ENCODE results near the gene VCL.
"Not testable (repeated sequence)": the region's sequence is repeated elsewhere in the genome, so short reads cannot be mapped to it uniquely, and the experiment has no call there.

Gene VCL

GRCh38 chr10:74122060-74122459 lies 124.1 kb downstream of the VCL start:
- H3K4me1 Mint-ChIP-seq: peaks cover 22% of the 10 kb centered on the region
- H3K27ac Mint-ChIP-seq: no peak overlapping the region
- no peak overlapping the region for H3K4me3 Mint-ChIP-seq
- H3K9me3 Mint-ChIP-seq: no peaks in the 10 kb centered on the region
- no peaks in the 10 kb centered on the region for H3K27me3 Mint-ChIP-seq
- DNase-seq (no peak), ATAC-seq (no peak)
- peaks cover 65% of the 10 kb centered on the region for H3K36me3 Mint-ChIP-seq (ENCODE audit: low read depth)

- Mint-ChIP-seq H3K27ac (peak overlapping the region; percentile 49), H3K36me3 (ENCODE audit: low read depth) (peaks cover 56% of the 10 kb centered on the region), H3K4me1 (peaks cover 12% of the 10 kb centered on the region), H3K4me3 (no peak overlapping the region), H3K9me3 (no peaks in the 10 kb centered on the region), H3K27me3 (no peaks in the 10 kb centered on the region)
- DNase-seq (no peak), ATAC-seq (no peak)
Measured at GRCh38 chr10:74123081-74123480, 125.2 kb downstream of the VCL start.

GRCh38 chr10:74133923-74134820 lies 136.3 kb downstream of the VCL start:
- ATAC-seq: no peak
- H3K4me3 Mint-ChIP-seq: no peak overlapping the region
- no peak for DNase-seq
- H3K27ac Mint-ChIP-seq: no peak overlapping the region
- H3K27me3 Mint-ChIP-seq: no peaks in the 10 kb centered on the region
- no peaks in the 10 kb centered on the region for H3K9me3 Mint-ChIP-seq
- peaks cover 44% of the 10 kb centered on the region for H3K36me3 Mint-ChIP-seq (ENCODE audit: low read depth)
- no peaks in the 10 kb centered on the region for H3K4me1 Mint-ChIP-seq

GRCh38 chr10:74135452-74135851 lies 137.5 kb downstream of the VCL start:
- no peaks in the 10 kb centered on the region for H3K4me1 Mint-ChIP-seq
- DNase-seq (no peak), ATAC-seq (no peak)
- no peaks in the 10 kb centered on the region for H3K9me3 Mint-ChIP-seq
- H3K27me3 Mint-ChIP-seq: no peaks in the 10 kb centered on the region
- H3K36me3 Mint-ChIP-seq (ENCODE audit: low read depth): peaks cover 40% of the 10 kb centered on the region
- H3K27ac Mint-ChIP-seq: no peak overlapping the region
- H3K4me3 Mint-ChIP-seq: no peak overlapping the region

GRCh38 chr10:74137992-74138391 lies 140.1 kb downstream of the VCL start:
- peaks cover 40% of the 10 kb centered on the region for H3K36me3 Mint-ChIP-seq (ENCODE audit: low read depth)
- H3K4me3 Mint-ChIP-seq: no peak overlapping the region

GRCh38 chr10:74138596-74138995 lies 140.7 kb downstream of the VCL start:
- not testable (repeated sequence) for H3K9me3 Mint-ChIP-seq
- H3K36me3 Mint-ChIP-seq (ENCODE audit: low read depth): peaks cover 38% of the 10 kb centered on the region

More at GRCh38 chr10:74137992-74138391, 140.1 kb downstream of the VCL start:
- no peaks in the 10 kb centered on the region for H3K9me3 Mint-ChIP-seq
- ATAC-seq (no peak), DNase-seq (no peak)
- no peak overlapping the region for H3K27ac Mint-ChIP-seq
- no peaks in the 10 kb centered on the region for H3K27me3 Mint-ChIP-seq
- H3K4me1 Mint-ChIP-seq: peaks cover 3% of the 10 kb centered on the region

GRCh38 chr10:74139981-74140380 lies 142.1 kb downstream of the VCL start:
- peaks cover 29% of the 10 kb centered on the region for H3K36me3 Mint-ChIP-seq (ENCODE audit: low read depth)

More at GRCh38 chr10:74138596-74138995, 140.7 kb downstream of the VCL start:
- ATAC-seq, DNase-seq, H3K27ac Mint-ChIP-seq, H3K4me3 Mint-ChIP-seq, H3K4me1 Mint-ChIP-seq, H3K27me3 Mint-ChIP-seq: not testable (repeated sequence)

GRCh38 chr10:74140553-74140952 lies 142.6 kb downstream of the VCL start:
- no peaks in the 10 kb centered on the region for H3K9me3 Mint-ChIP-seq
- DNase-seq (no peak), ATAC-seq (no peak)
- H3K4me1 Mint-ChIP-seq: peaks cover 10% of the 10 kb centered on the region
- H3K36me3 Mint-ChIP-seq (ENCODE audit: low read depth): peaks cover 29% of the 10 kb centered on the region
- no peak overlapping the region for H3K4me3 Mint-ChIP-seq
- no peak overlapping the region for H3K27ac Mint-ChIP-seq
- no peaks in the 10 kb centered on the region for H3K27me3 Mint-ChIP-seq

More at GRCh38 chr10:74139981-74140380, 142.1 kb downstream of the VCL start:
- no peak for DNase-seq
- Mint-ChIP-seq H3K9me3 (no peaks in the 10 kb centered on the region), H3K27ac (no peak overlapping the region), H3K4me1 (peaks cover 5% of the 10 kb centered on the region), H3K27me3 (no peaks in the 10 kb centered on the region), H3K4me3 (no peak overlapping the region)
- ATAC-seq: no peak

GRCh38 chr10:74145133-74145532 lies 147.2 kb downstream of the VCL start:
- no peak overlapping the region for H3K4me3 Mint-ChIP-seq

GRCh38 chr10:74146980-74147379 lies 149.1 kb downstream of the VCL start:
- H3K27me3 Mint-ChIP-seq, ATAC-seq, DNase-seq, H3K9me3 Mint-ChIP-seq, H3K4me3 Mint-ChIP-seq, H3K27ac Mint-ChIP-seq: not testable (repeated sequence)
- Mint-ChIP-seq H3K4me1 (peaks cover 34% of the 10 kb centered on the region), H3K36me3 (ENCODE audit: low read depth) (peaks cover 19% of the 10 kb centered on the region)

More at GRCh38 chr10:74145133-74145532, 147.2 kb downstream of the VCL start:
- H3K27me3 Mint-ChIP-seq: no peaks in the 10 kb centered on the region
- H3K4me1 Mint-ChIP-seq: peaks cover 36% of the 10 kb centered on the region
- H3K27ac Mint-ChIP-seq: no peak overlapping the region
- H3K9me3 Mint-ChIP-seq: no peaks in the 10 kb centered on the region
- ATAC-seq (no peak), DNase-seq (no peak)
- peaks cover 22% of the 10 kb centered on the region for H3K36me3 Mint-ChIP-seq (ENCODE audit: low read depth)

GRCh38 chr10:74150204-74150989 lies 152.5 kb downstream of the VCL start, which contains the start of gene AP3M1:
Gene AP3M1, minus strand, starts transcription at chr10:74150828. Its CDS starts 12,449 bp downstream, at chr10:74138379.
- DNase-seq (peak; percentile 77), ATAC-seq (peak; percentile 69)
- Mint-ChIP-seq H3K9me3 (no peaks in the 10 kb centered on the region), H3K4me1 (peaks cover 49% of the 10 kb centered on the region), H3K36me3 (ENCODE audit: low read depth) (peaks cover 23% of the 10 kb centered on the region), H3K27me3 (no peaks in the 10 kb centered on the region), H3K27ac (no peak within 1 kb of the TSS), H3K4me3 (no peak within 1 kb of the TSS)

- Mint-ChIP-seq H3K36me3 (ENCODE audit: low read depth) (peaks cover 20% of the 10 kb centered on the region), H3K9me3 (no peaks in the 10 kb centered on the region), H3K27ac (no peak within 1 kb of the TSS), H3K4me3 (no peak within 1 kb of the TSS), H3K4me1 (peaks cover 45% of the 10 kb centered on the region), H3K27me3 (no peaks in the 10 kb centered on the region)
- DNase-seq: peak; percentile 100
- ATAC-seq: peak; percentile 93
Measured at GRCh38 chr10:74150990-74151878, 153.3 kb downstream of the VCL start, which contains the start of gene ADK. Gene ADK, plus strand, starts transcription at chr10:74151221. Its CDS starts 58 bp downstream, at chr10:74151279.

GRCh38 chr10:74151879-74152722 lies 154.2 kb downstream of the VCL start:
- no peak overlapping the region for H3K27ac Mint-ChIP-seq
- peaks cover 17% of the 10 kb centered on the region for H3K36me3 Mint-ChIP-seq (ENCODE audit: low read depth)
- ATAC-seq: no peak
- DNase-seq: no peak
- H3K4me1 Mint-ChIP-seq: peaks cover 41% of the 10 kb centered on the region
- H3K27me3 Mint-ChIP-seq: no peaks in the 10 kb centered on the region
- H3K4me3 Mint-ChIP-seq: no peak overlapping the region
- no peaks in the 10 kb centered on the region for H3K9me3 Mint-ChIP-seq

Measured in activated naive CD8-positive, alpha-beta T cell treated with anti-CD3 and anti-CD28 coated beads, Interleukin-2, amount 50 U/mL, for 24 hours (primary cell).